HG02642 (cell line): Measurements from ENCODE around the gene ATP1A3.
"Not testable (repeated sequence)": the region's sequence is repeated elsewhere in the genome, so short reads cannot be mapped to it uniquely, and the experiment has no call there.

Source experiments
- ATAC-seq: cut with Tn5 transposase; IDR thresholded peaks from one replicate; pipeline ENCODE4 v1.9.1; 2021; ENCODE audit warnings: mild to moderate bottlenecking; ENCODE audit not compliant: unreplicated experiment, poor library complexity

The ATP1A3 gene

GRCh38 chr19:41993612-41994483, at the start of gene ATP1A3:
TSS of gene ATP1A3 (minus strand) at chr19:41994230. CDS start at chr19:41994076, 154 bp downstream.
- peak; percentile 60 for ATAC-seq

GRCh38 chr19:42042455-42043170, 48.6 kb upstream of the ATP1A3 start:
- no peak for ATAC-seq

GRCh38 chr19:42040491-42040890, 46.5 kb upstream of the ATP1A3 start:
- not testable (repeated sequence) for ATAC-seq

GRCh38 chr19:42040031-42040430, 46.0 kb upstream of the ATP1A3 start:
- ATAC-seq = no peak

GRCh38 chr19:42038666-42039065, 44.6 kb upstream of the ATP1A3 start:
- ATAC-seq = no peak

GRCh38 chr19:42037649-42038048, 43.6 kb upstream of the ATP1A3 start:
- ATAC-seq = no peak

- ATAC-seq = not testable (repeated sequence)
Measured at GRCh38 chr19:42034640-42035391, 40.8 kb upstream of the ATP1A3 start.

- ATAC-seq = no peak
Measured at GRCh38 chr19:42033413-42033812, 39.4 kb upstream of the ATP1A3 start.

GRCh38 chr19:42032431-42032830, 38.4 kb upstream of the ATP1A3 start:
- ATAC-seq = no peak

GRCh38 chr19:42030645-42031440, 36.8 kb upstream of the ATP1A3 start:
- no peak for ATAC-seq

- no peak for ATAC-seq
Measured at GRCh38 chr19:42028304-42029216, 34.5 kb upstream of the ATP1A3 start.

GRCh38 chr19:42024622-42025111, 30.6 kb upstream of the ATP1A3 start:
- ATAC-seq = no peak

GRCh38 chr19:42023943-42024260, 29.9 kb upstream of the ATP1A3 start:
- ATAC-seq = no peak

- no peak for ATAC-seq
Measured at GRCh38 chr19:42023121-42023942, 29.3 kb upstream of the ATP1A3 start.

- ATAC-seq = no peak
Measured at GRCh38 chr19:42022616-42023015, 28.6 kb upstream of the ATP1A3 start.

- no peak for ATAC-seq
Measured at GRCh38 chr19:42021185-42021584, 27.2 kb upstream of the ATP1A3 start.

- ATAC-seq = no peak
Measured at GRCh38 chr19:42018503-42019193, 24.6 kb upstream of the ATP1A3 start.

GRCh38 chr19:42017040-42017439, 23.0 kb upstream of the ATP1A3 start:
- no peak for ATAC-seq
